Activated T-cell treated with anti-CD3 and anti-CD28 coated beads for 24 hours (primary cell): ENCODE data around the gene PLA2G2D.

Experiments used
- DNase-seq: peaks from one replicate; pipeline ENCODE4 v3.0.0-alpha.2; 2020; ENCODE audit warnings: low read depth

The PLA2G2D gene

GRCh38 chr1:20086800-20087199 lies 32.5 kb downstream of the PLA2G2D start:
- no peak for DNase-seq

GRCh38 chr1:20083178-20083944 lies 36.0 kb downstream of the PLA2G2D start:
- DNase-seq = no peak

- DNase-seq = no peak
Observed at GRCh38 chr1:20082772-20083171, 36.6 kb downstream of the PLA2G2D start.

GRCh38 chr1:20081353-20081810 lies 38.0 kb downstream of the PLA2G2D start:
- DNase-seq = no peak

- DNase-seq = no peak
Observed at GRCh38 chr1:20080441-20081352, 38.6 kb downstream of the PLA2G2D start.

- no peak for DNase-seq
Observed at GRCh38 chr1:20079661-20080305, 39.6 kb downstream of the PLA2G2D start.

- no peak for DNase-seq
Observed at GRCh38 chr1:20078711-20079110, 40.6 kb downstream of the PLA2G2D start.

- no peak for DNase-seq
Observed at GRCh38 chr1:20078171-20078651, 41.1 kb downstream of the PLA2G2D start.

- DNase-seq = no peak
Observed at GRCh38 chr1:20076710-20077461, 42.5 kb downstream of the PLA2G2D start.

- no peak for DNase-seq
Observed at GRCh38 chr1:20076223-20076622, 43.1 kb downstream of the PLA2G2D start.

- DNase-seq = no peak
Observed at GRCh38 chr1:20075345-20075744, 44.0 kb downstream of the PLA2G2D start.

GRCh38 chr1:20074725-20075171 lies 44.6 kb downstream of the PLA2G2D start:
- DNase-seq = no peak

GRCh38 chr1:20074055-20074724 lies 45.1 kb downstream of the PLA2G2D start:
- DNase-seq = no peak

- DNase-seq = no peak
Observed at GRCh38 chr1:20073256-20073655, 46.1 kb downstream of the PLA2G2D start.

GRCh38 chr1:20072771-20073170 lies 46.6 kb downstream of the PLA2G2D start:
- no peak for DNase-seq

- no peak for DNase-seq
Observed at GRCh38 chr1:20071416-20071815, 47.9 kb downstream of the PLA2G2D start.

- no peak for DNase-seq
Observed at GRCh38 chr1:20070357-20070756, 49.0 kb downstream of the PLA2G2D start.

GRCh38 chr1:20069874-20070273 lies 49.5 kb downstream of the PLA2G2D start, which contains the start of gene PLA2G5:
PLA2G5 (plus strand) TSS chr1:20070194; CDS start chr1:20084831, 14,637 bp downstream.
- no peak for DNase-seq

- no peak for DNase-seq
Observed at GRCh38 chr1:20068722-20069121, 50.6 kb downstream of the PLA2G2D start.

- DNase-seq = no peak
Observed at GRCh38 chr1:20063861-20064292, 55.5 kb downstream of the PLA2G2D start.
